H9 (cell line): ENCODE results near the gene ETV2. TPM values are rescaled to one million over a fixed set of nuclear protein-coding genes. Genes with fewer than 3 reads are reported as not detected.

Source experiments
- DNase-seq: peaks from one replicate; pipeline ENCODE4 v3.0.0-alpha.2; 2017
- H2AFZ ChIP-seq: one replicate; pipeline ENCODE4 v1.6.1; 2013; ENCODE audit warnings: mild to moderate bottlenecking, low read length, control low read depth, moderate library complexity
- H2AK5ac ChIP-seq: 2 replicates; pipeline ENCODE4 v1.6.1; 2013; ENCODE audit warnings: low read length, control low read depth, mixed read lengths; ENCODE audit not compliant: insufficient read length
- H2BK120ac ChIP-seq: one replicate; pipeline ENCODE4 v1.6.1; 2013; ENCODE audit warnings: low read depth, mild to moderate bottlenecking, low read length, control low read depth, inconsistent platforms; ENCODE audit not compliant: poor library complexity, severe bottlenecking
- H2BK12ac ChIP-seq: 2 replicates; pipeline ENCODE4 v1.6.1; 2013; ENCODE audit warnings: low read length, control low read depth, mixed read lengths, low read depth; ENCODE audit not compliant: insufficient read length
- H2BK15ac ChIP-seq: 2 replicates; pipeline ENCODE4 v1.6.1; 2013; ENCODE audit warnings: low read depth, low read length, control low read depth
- H2BK20ac ChIP-seq: one replicate; pipeline ENCODE4 v1.6.1; 2013; ENCODE audit warnings: low read depth, mild to moderate bottlenecking, low read length, control low read depth, inconsistent platforms; ENCODE audit not compliant: poor library complexity, severe bottlenecking
- H2BK5ac ChIP-seq: 2 replicates; pipeline ENCODE4 v1.6.1; 2013; ENCODE audit warnings: low read length, control low read depth, mixed read lengths; ENCODE audit not compliant: insufficient read length
- H3K14ac ChIP-seq: 2 replicates; pipeline ENCODE4 v1.6.1; 2013; ENCODE audit warnings: low read length, control low read depth; ENCODE audit not compliant: insufficient read depth
- H3K18ac ChIP-seq: 2 replicates; pipeline ENCODE4 v1.6.1; 2013; ENCODE audit warnings: low read depth, mild to moderate bottlenecking, mixed read lengths, low read length, control low read depth; ENCODE audit not compliant: insufficient read length
- H3K23ac ChIP-seq: 2 replicates; pipeline ENCODE4 v1.6.1; 2013; ENCODE audit warnings: low read length, control low read depth, mixed read lengths, low read depth; ENCODE audit not compliant: insufficient read length
- H3K23me2 ChIP-seq: 2 replicates; pipeline ENCODE4 v1.6.1; 2013; ENCODE audit warnings: low read depth, mild to moderate bottlenecking, mixed read lengths, low read length, control low read depth; ENCODE audit not compliant: insufficient read length, poor library complexity, severe bottlenecking
- H3K27ac ChIP-seq: 2 replicates; pipeline ENCODE4 v1.5.1; 2013; ENCODE audit warnings: low read length, control low read depth, mixed read lengths, low read depth; ENCODE audit not compliant: insufficient read length
- H3K27me3 ChIP-seq: 2 replicates; pipeline ENCODE4 v1.6.1; 2013; ENCODE audit warnings: low read length, control low read depth, inconsistent platforms; ENCODE audit not compliant: insufficient read depth
- H3K4ac ChIP-seq: 2 replicates; pipeline ENCODE4 v1.6.1; 2013; ENCODE audit warnings: low read depth, mild to moderate bottlenecking, control low read depth, inconsistent platforms, low read length, moderate library complexity
- H3K4me1 ChIP-seq: 2 replicates; pipeline ENCODE4 v1.6.1; 2013; ENCODE audit warnings: low read length, control low read depth, inconsistent platforms; ENCODE audit not compliant: insufficient read depth
- H3K4me2 ChIP-seq: 2 replicates; pipeline ENCODE4 v1.6.1; 2013; ENCODE audit warnings: low read length, control low read depth, mixed read lengths; ENCODE audit not compliant: insufficient read length, insufficient read depth
- H3K56ac ChIP-seq: 2 replicates; pipeline ENCODE4 v1.6.1; 2013; ENCODE audit warnings: low read depth, mild to moderate bottlenecking, mixed read lengths, low read length, control low read depth; ENCODE audit not compliant: insufficient read length
- H3K79me1 ChIP-seq: 2 replicates; pipeline ENCODE4 v1.6.1; 2013; ENCODE audit warnings: low read depth, mild to moderate bottlenecking, moderate library complexity, low read length, control low read depth, inconsistent platforms; ENCODE audit not compliant: insufficient read depth, poor library complexity, severe bottlenecking
- H3K79me2 ChIP-seq: 2 replicates; pipeline ENCODE4 v1.6.1; 2013; ENCODE audit warnings: low read length, control low read depth, inconsistent platforms; ENCODE audit not compliant: insufficient read depth
- H3K9ac ChIP-seq: 2 replicates; pipeline ENCODE4 v1.6.1; 2013; ENCODE audit warnings: low read length, control low read depth, mixed read lengths; ENCODE audit not compliant: insufficient read length; ENCODE audit errors: extremely low read depth
- H3K9me3 ChIP-seq: one replicate; pipeline ENCODE4 v1.6.1; 2013; ENCODE audit warnings: low read depth, low read length, inconsistent platforms; ENCODE audit not compliant: control insufficient read depth
- H3T11ph ChIP-seq: one replicate; pipeline ENCODE4 v1.6.1; 2013; ENCODE audit warnings: mild to moderate bottlenecking, low read length, control low read depth, inconsistent platforms
- H4K20me1 ChIP-seq: one replicate; pipeline ENCODE4 v1.6.1; 2013; ENCODE audit not compliant: control insufficient read depth, insufficient read length, insufficient read depth
- H4K5ac ChIP-seq: 2 replicates; pipeline ENCODE4 v1.6.1; 2013; ENCODE audit warnings: low read depth, mild to moderate bottlenecking, mixed read lengths, low read length, control low read depth; ENCODE audit not compliant: insufficient read length
- H4K8ac ChIP-seq: replicated peaks from 2 replicates; pipeline ENCODE4 v1.6.1; 2013; ENCODE audit warnings: low read length, control low read depth, mixed read lengths, low read depth; ENCODE audit not compliant: insufficient read length
- H4K91ac ChIP-seq: 2 replicates; pipeline ENCODE4 v1.6.1; 2013; ENCODE audit warnings: low read depth, mild to moderate bottlenecking, moderate library complexity, mixed read lengths, low read length, control low read depth; ENCODE audit not compliant: insufficient read length
- H3K27ac Mint-ChIP-seq, 3 experiments: 2 replicates in 2 of 3; 3 replicates in 1 of 3; pipeline ENCODE4 v1.8.0; 2020 to 2021; ENCODE audit warnings: mixed read lengths in 3 of 3, mild to moderate bottlenecking in 1 of 3, moderate library complexity in 1 of 3
- H3K27me3 Mint-ChIP-seq: 2 replicates; pipeline ENCODE4 v1.8.0; 2021; ENCODE audit warnings: low read depth, mild to moderate bottlenecking, moderate library complexity, mixed read lengths
- H3K36me3 Mint-ChIP-seq, 3 experiments: 2 replicates in 2 of 3; 3 replicates in 1 of 3; pipeline ENCODE4 v1.8.0; 2020 to 2021; ENCODE audit warnings: low read depth in 3 of 3, mixed read lengths in 3 of 3; ENCODE audit not compliant: insufficient read depth in 1 of 3
- H3K4me1 Mint-ChIP-seq, 2 experiments: 2 replicates each; pipeline ENCODE4 v1.8.0; 2020; ENCODE audit warnings: mixed read lengths in 2 of 2
- H3K4me3 Mint-ChIP-seq, 2 experiments: 2 replicates in 1 of 2; 3 replicates in 1 of 2; pipeline ENCODE4 v1.8.0; 2020 to 2021; ENCODE audit warnings: mild to moderate bottlenecking in 2 of 2, mixed read lengths in 2 of 2, moderate library complexity in 1 of 2
- H3K9me3 Mint-ChIP-seq, 2 experiments: 2 replicates in 1 of 2; 3 replicates in 1 of 2; pipeline ENCODE4 v1.8.0; 2020; ENCODE audit warnings: mild to moderate bottlenecking in 2 of 2, mixed read lengths in 2 of 2, moderate library complexity in 1 of 2
- CTCF ChIP-seq: fragments of 200-600 bp; sonication (generic); conservative IDR thresholded peaks from 3 replicates; pipeline ENCODE4 v1.8.0; 2021; ENCODE audit warnings: antibody characterized with exemption, mild to moderate bottlenecking
- WGBS: extraction: QIAGEN DNeasy Blood & Tissue Kit; methylation state at CpG from one replicate; pipeline ENCODE4 v1.1.7; 2013; ENCODE audit warnings: missing lambda C conversion rate, low lambda C conversion rate, mixed read lengths; ENCODE audit not compliant: insufficient read length; ENCODE audit errors: extremely low coverage; 5-methylcytosine and 5-hydroxymethylcytosine counted together
- total RNA-seq: library from RNA; stranded (reverse); gene quantifications from 2 replicates; pipeline ENCODE4 v1.2.1, GENCODE V29; 2021

The ETV2 gene
- total RNA-seq, 1 experiment from 2014 or later: 1.9 TPM

- Histone ChIP-seq H2BK20ac (no peak overlapping the region), H3K9me3 (no peaks in the 10 kb centered on the region), H3K4me2 (no peak overlapping the region), H2BK15ac (no peak overlapping the region), H2AFZ (no peak overlapping the region), H4K20me1 (no peaks in the 10 kb centered on the region), H2BK120ac (no peak overlapping the region), H3K27me3 (no peaks in the 10 kb centered on the region), H3K14ac (no peak overlapping the region), H3K4me1 (no peaks in the 10 kb centered on the region), H3K23me2 (no peaks in the 10 kb centered on the region), H2AK5ac (no peak overlapping the region), H3K23ac (no peak overlapping the region), H3K56ac (no peak overlapping the region), H3K79me2 (no peaks in the 10 kb centered on the region), H4K91ac (no peak overlapping the region), H3K27ac (no peak overlapping the region), H3K79me1 (no peaks in the 10 kb centered on the region), H4K8ac (no peak overlapping the region), H3T11ph (no peak overlapping the region), H3K18ac (no peak overlapping the region), H3K4ac (no peak overlapping the region), H3K9ac (no peak overlapping the region), H2BK5ac (no peak overlapping the region), H2BK12ac (no peak overlapping the region), H4K5ac (no peak overlapping the region)
- H3K27ac Mint-ChIP-seq: no peak overlapping the region
- no peak for DNase-seq
- no peaks in the 10 kb centered on the region for H3K9me3 Mint-ChIP-seq
- no peak for TF ChIP-seq CTCF
- no peak overlapping the region for H3K4me3 Mint-ChIP-seq
- H3K36me3 Mint-ChIP-seq: peaks cover 25 to 50% (median 43%) of the 10 kb centered on the region in 3 experiments
- H3K4me1 Mint-ChIP-seq: no peaks in the 10 kb centered on the region
- no CpG with 5 or more reads among the region's 3 CpGs for WGBS
- H3K27me3 Mint-ChIP-seq: no peaks in the 10 kb centered on the region; the same call in 1 of the 2 replicates
Observed at GRCh38 chr19:35663981-35664380, 22.4 kb downstream of the ETV2 start.
